ENCODE data around the gene MYADML2.

GRCh38 chr17:81935709-81936084 lies 11.3 kb downstream of the MYADML2 start:
- TF ChIP-seq, protein P1, sequence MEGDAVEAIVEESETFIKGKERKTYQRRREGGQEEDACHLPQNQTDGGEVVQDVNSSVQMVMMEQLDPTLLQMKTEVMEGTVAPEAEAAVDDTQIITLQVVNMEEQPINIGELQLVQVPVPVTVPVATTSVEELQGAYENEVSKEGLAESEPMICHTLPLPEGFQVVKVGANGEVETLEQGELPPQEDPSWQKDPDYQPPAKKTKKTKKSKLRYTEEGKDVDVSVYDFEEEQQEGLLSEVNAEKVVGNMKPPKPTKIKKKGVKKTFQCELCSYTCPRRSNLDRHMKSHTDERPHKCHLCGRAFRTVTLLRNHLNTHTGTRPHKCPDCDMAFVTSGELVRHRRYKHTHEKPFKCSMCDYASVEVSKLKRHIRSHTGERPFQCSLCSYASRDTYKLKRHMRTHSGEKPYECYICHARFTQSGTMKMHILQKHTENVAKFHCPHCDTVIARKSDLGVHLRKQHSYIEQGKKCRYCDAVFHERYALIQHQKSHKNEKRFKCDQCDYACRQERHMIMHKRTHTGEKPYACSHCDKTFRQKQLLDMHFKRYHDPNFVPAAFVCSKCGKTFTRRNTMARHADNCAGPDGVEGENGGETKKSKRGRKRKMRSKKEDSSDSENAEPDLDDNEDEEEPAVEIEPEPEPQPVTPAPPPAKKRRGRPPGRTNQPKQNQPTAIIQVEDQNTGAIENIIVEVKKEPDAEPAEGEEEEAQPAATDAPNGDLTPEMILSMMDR (IDR thresholded peaks at IDR 0.05; ENCODE audit: insufficient read depth, low read length, poor library complexity, severe bottlenecking), result no peak
- no peak for TF ChIP-seq EZH2phosphoT487 (conservative IDR thresholded peaks at IDR 0.05; ENCODE audit: low read length)

Measured in SU-DHL-6 (cell line).